COLO829 (cell line): ENCODE data around the gene CCDC60.

Experiments used
- DNase-seq: peaks from one replicate; pipeline ENCODE4 v3.0.0; 2012; ENCODE audit warnings: low spot score

The CCDC60 gene

DNA sequence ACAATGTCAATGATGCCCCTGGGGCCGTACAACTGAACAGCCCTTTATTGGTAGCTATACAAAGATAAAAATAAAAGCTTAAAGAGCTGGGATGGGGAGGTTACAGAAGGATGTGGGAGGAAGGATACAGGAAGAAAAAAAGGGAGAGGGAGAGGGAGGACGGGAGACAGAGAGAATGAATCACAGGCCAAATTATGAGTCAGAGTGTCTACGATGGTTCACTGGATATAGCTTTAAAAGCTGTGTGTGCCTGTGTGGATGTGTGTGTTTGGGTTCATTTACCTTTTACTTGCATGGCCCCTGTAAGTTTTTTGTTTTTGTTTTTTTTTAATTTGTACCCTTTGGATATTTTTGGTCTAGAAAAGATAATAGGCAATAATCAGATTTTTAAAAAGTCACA is 111.9 kb downstream of the CCDC60 start:
- peak; percentile 22 for DNase-seq

DNA sequence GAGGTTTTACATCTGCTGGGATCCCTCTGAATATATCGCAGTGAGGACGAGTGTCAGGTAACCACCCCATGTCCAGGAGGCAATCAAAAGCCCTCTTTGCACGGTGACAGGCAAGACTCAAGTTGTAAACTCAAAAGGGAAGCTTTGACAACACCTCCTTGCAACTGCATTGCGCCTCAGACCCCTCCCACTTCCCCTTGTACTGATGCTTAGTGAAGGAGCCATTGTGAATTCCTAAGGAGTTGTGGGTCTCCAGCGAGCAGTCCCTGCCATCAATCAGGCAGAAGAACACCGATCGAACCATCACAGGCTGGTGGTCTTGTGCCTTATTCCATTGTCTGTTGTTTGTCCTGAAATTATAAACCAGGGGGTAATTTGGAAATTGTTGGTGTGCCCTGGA is 112.6 kb downstream of the CCDC60 start:
- no peak for DNase-seq

DNA sequence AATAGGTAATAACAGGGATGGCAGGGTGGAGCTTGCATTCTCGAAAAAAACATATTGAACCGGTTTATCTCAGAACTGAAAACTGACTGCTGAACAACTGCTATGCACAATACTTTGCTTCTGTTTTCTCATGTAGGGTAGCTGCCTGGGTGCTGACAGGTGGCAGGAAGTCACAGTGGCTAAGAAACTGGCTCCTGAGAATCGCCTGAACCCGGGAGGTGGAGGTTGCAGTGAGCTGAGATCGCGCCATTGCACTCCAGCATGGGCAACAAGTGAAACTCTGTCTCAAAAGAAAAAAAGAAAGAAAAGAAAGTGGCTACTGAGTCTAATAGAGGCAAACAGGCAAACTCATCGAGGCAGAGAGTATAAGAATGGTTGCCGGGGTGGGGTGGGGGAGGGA is 113.1 kb downstream of the CCDC60 start:
- no peak for DNase-seq

DNA sequence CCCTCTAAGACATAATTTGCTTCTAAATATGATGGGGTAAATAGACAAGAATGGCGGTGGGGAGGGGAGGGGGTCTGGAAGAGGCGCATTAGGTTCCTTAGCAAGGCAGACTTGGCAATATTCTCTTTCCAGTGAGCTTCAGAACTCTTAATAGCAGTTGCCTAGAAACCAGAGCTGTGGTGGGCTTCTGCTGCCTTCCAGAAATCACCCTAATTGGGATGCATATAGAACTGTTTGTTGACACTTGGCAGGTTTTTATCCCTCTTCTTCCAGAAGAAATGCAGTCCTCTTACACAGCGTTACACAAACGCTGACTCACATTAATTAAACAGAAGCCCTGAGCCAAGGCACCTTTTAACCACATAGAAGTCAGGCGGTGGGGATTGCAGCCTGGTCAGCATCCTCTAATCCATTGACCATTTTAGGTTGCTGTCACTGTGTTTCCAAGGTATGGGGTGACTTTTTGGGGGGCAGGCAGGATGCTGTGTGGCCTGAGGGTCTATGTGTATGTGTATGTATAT is 114.1 kb downstream of the CCDC60 start:
- no peak for DNase-seq

DNA sequence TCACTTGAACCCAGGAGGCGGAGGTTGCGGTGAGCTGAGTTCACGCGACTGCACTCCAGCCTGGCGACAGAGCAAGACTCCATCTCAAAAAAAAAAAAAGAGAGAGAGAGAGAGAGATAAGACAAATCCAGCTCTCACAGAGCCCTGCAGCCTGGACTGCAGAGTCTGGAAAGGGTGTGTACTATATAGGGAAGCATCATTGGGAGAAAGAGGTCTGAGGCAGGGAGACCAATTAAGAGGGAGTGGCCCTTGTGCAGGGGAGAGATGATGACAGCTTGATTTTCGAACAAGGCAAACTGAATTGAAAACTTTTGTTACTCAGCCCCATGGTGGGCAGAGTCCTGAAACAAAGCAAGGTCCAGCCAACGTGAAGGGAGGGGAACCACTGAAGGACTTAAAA is 116.2 kb downstream of the CCDC60 start:
- no peak for DNase-seq

DNA sequence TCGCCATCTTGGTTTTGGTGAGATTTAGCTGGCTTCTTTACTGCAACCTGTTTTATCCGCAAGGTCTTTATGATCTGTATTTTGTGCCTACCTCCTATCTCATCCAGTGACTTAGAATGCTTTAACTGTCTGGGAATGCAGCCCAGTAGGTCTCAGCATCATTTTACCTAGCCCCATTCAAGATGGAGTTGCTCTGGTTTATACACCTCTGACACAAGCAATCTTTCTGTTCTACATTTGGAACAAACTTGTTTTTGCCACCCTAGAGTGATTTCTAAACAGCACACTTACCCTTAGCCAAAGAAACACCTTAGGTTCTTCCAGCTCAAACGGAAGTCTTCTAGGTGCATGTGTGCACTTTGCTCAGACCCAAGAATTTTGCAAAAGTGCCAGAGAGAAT is 122.3 kb downstream of the CCDC60 start:
- DNase-seq: no peak

DNA sequence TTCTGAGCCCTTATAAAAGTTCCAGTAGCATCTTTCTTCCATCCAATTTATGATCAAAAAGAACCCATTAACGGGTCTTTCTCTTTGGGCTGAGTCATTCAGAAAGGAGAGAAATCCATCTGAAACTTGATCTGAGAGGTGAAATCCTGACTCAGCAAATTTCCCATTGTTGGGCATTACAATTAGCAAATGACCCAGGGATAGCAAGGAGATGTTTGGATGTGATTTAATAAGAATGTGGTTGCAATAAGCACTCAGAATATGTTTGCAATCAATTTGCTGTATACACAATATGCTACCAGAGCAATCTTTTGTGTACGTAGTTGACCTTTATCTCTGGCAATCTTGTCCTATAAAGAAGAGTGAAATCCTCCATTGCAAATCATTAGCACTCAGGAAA is 122.7 kb downstream of the CCDC60 start:
- DNase-seq: no peak

DNA sequence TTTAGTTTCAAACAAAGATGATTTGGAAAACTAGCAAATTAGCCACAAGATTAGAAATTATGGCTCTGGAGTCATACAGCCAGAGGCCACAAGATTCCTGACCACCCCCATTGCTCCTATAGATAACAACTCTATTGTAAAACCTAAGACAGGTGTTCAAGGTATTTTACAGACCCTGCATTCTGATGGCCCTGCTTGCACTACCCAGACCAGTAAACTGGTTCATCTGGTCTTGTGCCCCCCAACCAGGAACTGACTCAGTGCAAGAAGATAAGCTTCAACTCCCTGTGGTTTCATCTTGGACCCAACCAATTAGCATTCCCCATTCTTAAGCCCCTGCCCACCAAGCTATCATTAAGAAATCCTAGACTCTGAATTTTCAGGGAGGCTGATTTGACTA is 125.0 kb downstream of the CCDC60 start:
- DNase-seq: no peak

DNA sequence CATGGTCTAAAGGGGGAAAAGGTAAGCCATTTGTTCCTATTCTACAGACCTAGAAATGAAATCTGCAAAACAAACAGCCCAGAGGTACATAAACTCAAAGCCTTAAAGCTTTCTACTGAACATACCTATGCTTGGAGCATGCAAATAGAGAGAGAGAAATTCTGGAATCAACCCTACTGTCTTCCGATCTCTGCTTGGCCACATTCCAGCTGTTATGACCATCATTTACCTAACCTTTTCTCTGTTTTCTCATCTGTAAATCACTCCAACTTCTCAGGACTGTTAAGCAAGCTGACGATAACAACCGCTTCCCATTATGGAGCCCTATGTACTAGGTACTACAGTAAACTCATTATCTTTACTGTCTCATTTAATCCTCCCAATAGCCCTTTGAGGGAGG is 126.3 kb downstream of the CCDC60 start:
- no peak for DNase-seq

DNA sequence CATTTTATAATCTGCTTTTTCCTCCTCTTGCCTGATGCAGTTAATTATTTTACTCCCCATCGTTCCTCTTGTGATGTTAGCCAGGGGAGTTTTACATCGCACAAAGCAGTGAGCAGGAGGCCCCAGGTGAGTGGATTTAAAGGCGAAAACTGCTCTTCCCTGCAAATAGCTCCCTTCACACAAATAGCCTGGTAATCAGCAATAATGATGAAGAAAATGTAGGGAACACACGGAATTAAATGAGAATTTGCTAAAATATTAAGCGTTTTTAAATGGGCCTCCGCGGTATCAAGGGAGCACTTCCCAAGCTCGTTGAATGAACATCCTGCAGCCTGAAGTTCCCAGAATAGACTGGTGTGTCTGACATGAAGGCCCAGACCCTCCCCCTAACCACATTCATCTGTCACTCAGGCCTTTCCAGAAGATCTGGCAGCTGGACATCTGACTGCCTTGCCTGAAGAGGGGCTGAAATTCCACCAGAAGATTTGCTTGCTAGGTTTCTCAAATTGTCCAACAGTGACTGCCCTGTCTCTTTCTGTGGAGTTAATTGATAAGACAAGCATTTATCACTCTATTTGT is 127.2 kb downstream of the CCDC60 start:
- DNase-seq: no peak

DNA sequence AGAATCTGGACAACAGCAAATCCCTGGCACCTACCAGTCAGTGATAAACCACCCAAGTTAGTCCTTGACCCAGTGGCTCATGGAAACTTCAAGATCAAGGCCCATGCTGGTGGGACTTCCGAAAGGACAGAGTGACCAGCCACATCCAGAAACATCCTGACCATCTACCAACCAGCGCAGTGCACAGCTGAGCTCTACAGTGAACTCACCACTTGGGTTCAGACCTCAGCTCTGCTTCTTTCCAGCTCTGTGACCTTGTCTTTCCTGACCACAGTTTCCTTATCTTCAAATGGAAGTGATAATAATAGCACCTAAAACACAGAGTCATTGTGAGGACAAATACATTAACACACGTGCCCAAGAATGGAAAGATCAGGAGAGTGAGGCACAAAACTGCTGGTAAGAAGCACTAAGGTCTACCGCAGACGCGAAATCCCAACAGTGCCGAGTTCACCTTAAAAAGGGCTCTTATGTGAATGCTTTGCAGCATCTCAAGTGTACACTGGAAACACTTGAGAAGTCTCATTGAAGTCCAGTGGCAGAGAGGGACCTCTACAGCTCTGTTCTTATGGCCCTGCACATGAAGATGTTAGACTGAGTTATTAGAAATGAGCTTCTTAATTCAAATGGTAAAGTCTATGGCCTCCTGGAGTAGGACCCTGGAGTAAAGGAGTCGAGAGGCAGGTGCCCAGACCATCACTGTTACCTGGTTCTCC is 128.8 kb downstream of the CCDC60 start:
- DNase-seq: no peak

DNA sequence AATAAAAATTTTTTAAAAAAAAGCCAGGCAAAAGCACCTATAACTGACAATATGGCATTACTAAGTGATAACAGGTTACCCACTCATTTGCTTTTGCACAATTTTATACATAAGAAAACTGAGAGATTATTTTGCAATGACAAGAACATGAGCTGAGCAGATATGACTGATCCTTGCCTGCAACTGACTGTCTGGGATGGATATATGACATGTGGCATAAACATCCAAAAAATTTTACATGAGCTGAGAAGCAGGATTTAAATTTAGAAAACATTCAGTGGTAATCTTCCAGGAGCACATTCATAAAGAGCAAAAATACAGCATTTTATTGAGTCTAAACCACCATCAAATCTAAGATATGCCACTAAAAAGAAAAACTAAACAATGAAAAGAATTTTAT is 133.8 kb downstream of the CCDC60 start:
- no peak for DNase-seq

DNA sequence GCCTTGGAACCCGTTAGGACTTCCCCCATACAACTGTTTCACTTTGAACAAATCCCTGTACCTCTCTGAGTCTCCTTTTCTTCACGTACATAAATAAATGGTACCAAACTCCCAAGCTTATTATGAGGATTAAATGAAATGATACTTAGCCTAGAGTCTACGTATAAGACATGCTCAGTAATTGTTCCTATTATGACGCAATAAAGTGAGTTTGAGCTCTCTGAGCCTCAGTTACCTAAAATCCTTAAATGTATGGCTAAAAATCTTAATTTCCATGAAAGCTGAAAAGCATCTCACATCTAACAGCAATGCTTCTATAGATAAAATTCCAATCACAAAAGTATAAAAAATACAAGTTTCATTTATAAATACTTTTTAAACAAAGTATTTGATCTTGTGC is 141.1 kb downstream of the CCDC60 start:
- DNase-seq: no peak

DNA sequence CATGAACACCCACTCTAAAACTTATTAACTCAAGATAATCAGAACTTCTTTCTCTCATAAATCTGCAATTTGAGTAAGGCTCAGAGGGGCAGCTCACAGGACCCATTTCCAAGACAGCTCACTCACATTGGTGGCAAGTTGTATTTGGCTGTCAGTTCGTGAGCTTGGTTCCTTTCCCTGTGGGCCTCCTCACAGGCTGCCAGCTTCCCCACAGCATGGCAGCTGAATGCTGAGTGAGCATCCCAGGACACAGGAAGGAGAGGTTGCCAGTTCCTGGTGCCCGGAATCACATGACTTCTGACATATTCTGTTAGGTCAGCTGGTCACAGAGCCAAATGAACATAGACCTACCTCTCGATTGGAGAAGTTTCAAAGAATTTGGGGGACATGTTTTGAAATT is 142.4 kb downstream of the CCDC60 start:
- DNase-seq: no peak

DNA sequence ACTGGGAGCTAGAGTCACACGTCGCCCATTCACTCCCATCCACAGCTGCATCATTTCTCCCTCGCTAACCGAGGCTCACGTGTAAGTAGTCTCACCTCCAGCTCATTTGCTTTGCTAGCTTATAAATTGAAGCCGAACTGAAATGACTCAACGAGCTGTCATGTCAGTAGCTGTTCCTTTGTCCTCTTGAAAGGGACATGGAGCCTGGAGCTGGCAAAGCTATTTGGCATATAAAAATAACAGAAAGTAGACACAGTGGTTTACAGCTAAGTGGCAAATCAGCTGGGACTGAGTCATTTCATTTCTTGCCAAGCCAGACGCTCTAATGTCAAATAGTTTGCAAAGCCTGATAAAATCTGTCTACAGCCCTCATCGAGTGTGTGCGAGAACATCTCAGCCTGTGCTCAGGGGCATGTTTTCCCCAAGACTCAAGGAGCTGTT is 144.6 kb downstream of the CCDC60 start:
- DNase-seq: no peak

DNA sequence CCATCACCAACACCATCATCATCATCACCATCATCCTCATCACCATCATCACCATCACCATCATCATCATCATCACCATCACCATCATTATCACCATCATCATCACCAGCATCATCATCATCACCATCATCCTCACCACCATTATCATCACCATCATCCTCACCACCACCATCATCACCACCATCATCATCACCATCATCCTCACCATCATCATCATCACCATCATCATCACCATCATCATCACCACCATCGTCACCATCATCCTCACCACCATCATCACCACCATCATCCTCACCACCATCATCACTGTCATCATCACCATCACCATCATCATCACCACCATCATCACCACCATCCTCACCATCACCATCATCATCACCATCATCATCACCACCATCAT is 146.0 kb downstream of the CCDC60 start:
- no peak for DNase-seq

DNA sequence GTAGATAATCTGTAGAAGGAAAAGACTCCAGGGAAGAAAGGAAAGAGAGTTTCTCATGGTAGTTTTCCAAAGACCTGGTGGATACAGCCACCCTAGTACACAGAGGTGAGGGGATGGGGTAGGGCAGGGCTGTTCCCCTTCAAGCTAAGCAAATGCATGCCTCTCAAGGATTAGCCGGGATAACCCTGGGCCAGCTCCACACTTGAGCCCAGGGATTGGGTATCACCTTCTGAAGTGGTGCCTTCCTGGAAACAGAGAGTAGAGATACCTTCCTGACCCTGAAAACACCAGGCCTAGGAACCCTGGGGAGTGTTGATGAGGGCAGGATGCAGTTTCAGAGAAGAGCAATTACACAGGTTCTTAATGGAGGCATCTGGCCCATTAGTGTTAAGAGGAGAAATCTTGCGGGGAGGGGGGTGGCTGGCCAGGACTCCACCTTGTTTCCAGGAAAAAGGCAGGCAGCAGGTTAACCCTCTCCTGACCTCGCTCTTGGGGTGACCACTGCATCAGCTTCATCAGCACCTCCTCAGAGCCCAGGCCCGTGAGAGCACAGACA is 152.1 kb downstream of the CCDC60 start:
- no peak for DNase-seq

DNA sequence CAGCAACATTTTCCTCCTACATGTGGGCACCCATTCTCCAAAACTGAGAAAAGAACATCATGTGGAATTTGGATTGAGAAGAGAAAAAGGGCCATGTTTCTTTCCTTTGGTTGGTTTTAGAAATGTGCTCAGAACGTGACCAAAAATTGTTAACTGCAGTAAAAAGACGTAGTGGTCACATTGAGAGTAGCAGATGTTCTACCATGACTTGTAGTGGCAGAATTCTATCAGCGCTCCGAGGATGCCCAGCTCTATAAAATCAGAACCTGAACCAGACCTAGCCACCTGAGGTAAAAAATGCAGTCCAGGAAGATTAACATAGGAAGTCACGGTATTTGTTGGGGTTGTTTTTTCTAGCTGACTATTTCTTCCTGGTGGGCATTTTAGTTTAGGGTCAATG is 157.3 kb downstream of the CCDC60 start:
- no peak for DNase-seq

DNA sequence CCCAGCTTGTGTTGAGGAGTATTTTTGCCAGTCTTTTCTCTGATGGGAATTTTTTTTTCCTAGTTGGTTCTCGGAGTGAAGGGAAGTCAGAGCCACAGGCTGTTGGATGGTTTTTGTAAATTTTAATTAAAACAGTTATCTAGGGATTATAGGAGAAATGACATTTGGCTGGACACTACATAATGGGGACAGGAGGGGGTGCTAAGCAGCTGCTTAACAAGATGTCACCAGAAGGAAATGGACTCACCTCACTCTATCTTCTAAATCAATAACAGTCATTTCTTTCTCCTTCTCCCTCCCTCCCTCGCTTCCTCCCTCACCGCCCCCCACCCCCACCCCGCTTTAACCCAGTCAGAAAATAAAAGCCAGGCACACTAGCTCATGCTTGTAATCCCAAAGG is 165.7 kb downstream of the CCDC60 start:
- no peak for DNase-seq

DNA sequence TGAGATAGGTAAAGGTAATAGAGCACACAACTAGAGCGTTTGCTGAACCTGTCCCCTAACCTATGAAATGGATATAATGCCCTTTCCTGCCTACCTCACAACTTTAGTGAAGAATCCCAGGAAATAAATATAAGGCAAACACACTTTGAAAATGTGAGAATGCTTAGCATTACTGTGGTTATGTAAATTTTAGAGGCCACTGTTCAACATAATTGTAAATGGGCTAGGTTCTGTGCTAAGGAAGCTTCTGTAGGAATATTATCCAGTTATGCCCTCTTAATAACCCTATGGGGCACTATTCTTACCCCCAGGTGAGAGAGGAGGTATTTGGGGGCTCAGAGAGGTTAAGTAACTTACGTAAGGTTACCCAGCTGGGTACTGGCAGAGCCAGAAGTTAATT is 166.5 kb downstream of the CCDC60 start:
- DNase-seq: no peak

DNA sequence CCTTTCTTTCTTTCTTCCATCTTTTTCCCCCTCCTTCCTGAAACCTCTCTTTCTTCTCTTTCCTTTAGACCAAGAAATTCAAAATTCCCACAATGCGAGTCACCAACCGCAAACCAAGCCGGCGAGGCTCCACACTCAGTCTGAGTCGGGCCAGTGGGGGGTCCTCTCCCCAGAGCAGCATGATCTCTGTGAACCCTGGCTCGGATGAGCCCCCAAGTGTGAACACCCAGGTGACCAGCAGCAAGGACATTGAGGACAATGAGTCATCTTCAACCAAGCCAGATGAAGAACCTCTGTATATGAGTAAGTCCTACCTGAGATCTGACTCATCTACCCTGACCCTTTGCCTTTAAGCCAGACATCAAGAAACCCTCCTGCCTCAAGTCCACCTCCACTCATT is 170.5 kb downstream of the CCDC60 start:
- DNase-seq: no peak

DNA sequence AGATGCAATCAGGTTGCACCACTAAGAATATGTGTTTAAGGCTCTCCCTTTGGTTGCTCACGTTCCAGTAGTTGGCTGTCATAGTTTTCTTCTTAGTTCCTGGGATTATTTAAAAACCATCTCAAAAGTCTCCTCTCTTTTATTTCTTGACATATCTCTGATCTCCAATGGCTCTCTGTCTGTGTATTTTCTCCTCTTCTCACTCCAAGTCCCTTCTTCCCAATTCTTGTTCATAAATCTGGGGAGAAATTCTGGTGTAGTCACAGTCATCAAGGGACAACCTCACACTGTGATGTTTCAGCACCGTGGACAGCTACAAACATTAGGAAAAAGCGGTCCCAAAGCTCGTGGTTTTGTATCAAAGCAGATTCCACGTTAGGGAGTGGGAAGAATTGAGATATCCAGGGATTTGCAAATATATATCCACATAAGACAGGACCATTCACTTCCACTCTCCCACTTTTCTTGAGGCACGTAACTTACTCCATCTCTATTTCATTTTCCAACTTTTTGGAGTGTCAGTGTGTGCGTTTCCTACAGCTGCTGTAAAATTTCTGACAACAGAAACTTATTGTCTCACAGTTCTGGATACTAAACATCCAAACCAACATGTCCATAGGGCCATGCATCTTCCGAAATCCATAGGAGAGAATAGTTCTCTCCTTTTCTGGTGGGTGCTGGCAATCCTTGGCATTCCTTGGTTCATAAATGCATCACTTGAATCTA is 178.4 kb downstream of the CCDC60 start:
- DNase-seq: no peak

DNA sequence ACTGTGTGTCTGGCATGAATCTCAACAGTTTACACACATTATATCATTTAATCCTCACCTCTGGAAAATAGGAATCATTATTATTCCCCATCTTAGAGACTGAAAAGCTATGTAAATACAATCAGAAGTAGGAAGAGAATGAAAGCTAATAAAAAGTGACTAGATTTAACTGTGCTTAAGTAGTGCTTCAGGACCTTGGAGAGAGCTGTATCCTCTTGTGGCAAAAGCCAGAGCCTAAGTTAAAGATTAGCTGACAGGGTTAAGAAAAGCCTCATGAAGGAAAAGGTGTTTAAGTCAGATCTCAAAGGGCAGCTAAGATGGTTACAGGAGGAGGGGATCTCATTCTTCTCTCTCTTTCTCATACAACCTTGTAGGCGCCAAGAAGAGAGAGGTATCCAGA is 193.7 kb downstream of the CCDC60 start:
- DNase-seq: no peak
